Inflammatory macrophage treated with lipopolysaccharide for 1 hour (primary cell): ENCODE results near the gene LITAFD.
"Not testable (repeated sequence)": the region's sequence is repeated elsewhere in the genome, so short reads cannot be mapped to it uniquely, and the experiment has no call there.

Experiments used
- DNase-seq, 2 donors: peaks; one replicate each; pipeline ENCODE4 v3.0.0-alpha.2; 2020 to 2022

The LITAFD gene

DNA sequence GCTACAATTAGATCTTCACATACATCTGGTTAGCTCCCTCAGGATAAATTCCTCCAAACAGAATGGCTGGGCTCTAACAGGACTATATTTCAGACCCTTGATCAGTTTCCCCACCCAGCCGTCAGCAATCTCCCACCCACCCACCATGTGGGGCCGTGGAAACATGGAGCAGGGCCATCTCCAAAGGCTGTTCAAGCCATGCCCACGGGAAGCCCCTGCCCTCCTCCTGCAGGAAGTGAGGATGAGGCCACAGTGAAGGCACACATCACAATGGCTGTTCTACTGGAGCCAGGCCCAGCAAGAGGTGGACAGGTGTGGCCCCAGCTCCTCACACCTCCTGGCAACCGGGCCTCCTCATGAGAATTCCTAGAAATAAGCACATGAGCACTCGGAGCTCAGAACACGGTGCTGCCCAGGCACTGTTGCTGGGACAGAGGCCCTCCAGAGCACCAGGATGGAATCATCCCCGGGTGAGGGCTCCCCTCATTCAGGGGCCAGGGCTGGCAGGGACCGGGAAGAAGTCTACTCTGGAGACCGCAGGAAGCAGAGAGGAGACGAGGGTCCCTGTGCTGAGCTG, at the start of gene LITAFD:
LITAFD (plus strand) TSS at position 311 of the 577 bp plus-strand sequence. CDS start 2,005 bp downstream, outside the sequence.
- DNase-seq: no peak

DNA sequence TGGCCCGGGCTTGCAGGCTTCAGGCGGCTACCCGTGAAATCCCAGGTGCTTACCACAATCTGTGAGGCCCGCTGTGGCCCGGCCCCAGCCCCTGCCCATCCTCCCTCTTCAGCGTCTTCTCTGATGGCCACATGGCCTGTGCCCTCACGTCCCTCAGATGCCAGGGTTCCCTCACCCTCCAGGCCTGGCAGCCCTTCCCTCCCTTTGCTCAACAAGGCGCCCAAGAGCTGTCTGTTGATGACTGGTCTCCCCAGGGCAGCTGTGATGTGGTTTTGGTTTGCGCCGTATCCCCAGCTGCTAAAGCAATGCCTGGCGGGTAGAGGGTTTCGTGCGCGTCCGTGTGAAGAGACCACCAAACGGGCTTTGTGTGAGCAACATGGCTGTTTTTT, 49.4 kb upstream of the LITAFD start:
- DNase-seq: no peak

DNA sequence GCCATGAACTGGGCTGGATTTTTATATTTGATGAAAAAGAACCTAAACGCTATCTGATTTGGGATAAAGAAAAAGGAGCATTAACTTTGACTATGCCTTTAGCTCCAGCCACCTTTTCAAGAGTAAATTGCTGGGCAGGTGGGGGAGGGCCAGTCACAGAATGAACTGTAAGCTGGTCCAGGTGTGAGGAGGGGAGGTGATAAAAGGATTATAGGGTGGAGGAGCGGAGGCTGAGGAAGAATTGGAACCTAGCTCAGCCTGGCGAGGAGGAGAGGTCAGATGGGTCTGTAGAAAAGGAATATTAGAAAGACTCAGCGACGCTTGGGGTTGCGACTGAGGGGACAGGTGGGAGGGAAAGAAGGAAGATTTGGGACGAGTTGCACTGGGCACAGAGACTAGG, 45.4 kb upstream of the LITAFD start:
- DNase-seq: not testable (repeated sequence)

DNA sequence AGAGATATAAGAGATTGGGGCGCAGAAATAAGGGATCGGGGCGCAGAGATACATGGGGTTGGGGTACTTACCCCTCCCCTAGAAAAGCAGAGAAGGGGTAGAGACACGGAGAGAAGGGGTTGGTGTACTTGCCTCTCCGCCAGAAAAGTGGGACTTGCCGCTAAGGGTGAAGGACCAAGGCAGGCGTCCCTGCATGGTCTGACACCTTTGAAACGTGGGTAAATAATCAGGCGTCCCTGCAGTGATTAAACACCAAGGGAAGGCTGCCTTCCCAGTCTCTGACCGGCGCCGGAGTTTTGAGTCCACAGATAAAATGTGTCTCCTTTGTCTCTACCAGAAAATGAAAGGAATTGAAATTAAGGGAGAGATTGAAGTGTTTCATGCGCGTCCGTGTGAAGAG, 44.6 kb upstream of the LITAFD start:
- not testable (repeated sequence) for DNase-seq

DNA sequence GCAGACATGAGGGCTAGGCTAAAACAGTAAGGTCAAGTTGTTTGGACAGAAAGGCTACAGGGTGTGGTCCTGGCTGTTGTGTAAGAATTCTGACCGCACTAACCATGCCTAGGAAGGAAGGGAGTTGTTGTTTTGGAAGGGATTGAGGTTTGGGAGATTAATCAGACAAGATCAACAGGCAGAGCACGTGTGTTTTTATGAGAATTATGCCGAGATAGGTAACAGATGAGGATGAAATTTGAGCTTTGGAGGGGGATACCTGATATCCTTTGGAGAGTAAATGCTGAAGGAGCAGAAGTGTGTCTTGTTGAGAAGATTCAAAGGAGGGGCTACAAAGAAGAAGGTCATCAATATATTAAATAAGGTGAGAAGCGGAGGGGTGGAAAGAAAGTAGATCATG, 40.1 kb upstream of the LITAFD start:
- DNase-seq: not testable (repeated sequence)

DNA sequence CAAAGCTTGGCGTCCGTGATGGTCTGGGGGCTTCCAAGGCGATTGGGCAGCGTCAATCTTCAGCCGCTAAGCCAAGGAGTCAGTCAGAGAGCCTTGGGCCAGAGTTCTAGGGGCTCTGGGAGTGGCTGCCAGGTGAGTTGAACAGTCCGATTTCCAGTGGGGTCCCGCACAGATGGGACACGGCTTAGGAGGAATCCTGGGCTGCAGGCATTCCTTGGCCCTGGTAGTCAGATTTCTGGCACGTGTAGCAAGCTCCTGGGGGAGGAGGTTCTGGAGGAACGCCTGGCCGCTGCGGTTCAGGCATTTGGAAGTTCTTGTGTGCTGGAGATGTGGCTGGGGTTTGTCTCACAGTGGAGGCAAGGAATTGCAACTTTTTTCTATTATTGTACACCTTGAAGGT, 38.9 kb upstream of the LITAFD start:
- DNase-seq: not testable (repeated sequence)

DNA sequence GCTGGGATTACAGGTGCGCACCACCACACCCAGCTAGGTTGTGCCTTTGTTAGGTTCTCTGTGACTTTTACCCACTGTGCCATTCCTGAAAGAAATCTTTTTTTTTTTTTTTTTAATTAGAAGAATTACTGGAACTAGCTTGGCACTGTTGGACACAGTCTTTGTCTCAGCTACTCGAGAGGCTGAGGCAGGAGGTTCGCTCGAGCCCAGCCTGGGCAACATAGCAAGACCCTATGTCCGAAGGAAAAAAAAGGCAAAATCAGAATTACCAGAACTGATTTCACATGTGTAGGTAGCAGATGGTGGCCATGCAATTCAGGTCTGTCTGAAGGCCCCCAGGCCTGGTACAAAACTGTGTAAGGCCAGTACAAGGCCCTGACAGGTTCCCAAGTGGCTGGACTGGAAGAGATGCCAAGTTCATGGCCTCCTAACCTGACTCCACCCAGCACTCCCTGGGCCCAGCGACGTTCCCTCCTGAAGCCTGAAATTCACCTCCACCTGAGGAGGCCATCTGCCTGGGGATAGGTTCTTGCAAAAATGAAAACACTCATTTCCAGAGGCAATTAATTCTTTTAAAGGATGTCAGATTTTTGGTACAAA, 36.4 kb upstream of the LITAFD start:
- DNase-seq: no peak

DNA sequence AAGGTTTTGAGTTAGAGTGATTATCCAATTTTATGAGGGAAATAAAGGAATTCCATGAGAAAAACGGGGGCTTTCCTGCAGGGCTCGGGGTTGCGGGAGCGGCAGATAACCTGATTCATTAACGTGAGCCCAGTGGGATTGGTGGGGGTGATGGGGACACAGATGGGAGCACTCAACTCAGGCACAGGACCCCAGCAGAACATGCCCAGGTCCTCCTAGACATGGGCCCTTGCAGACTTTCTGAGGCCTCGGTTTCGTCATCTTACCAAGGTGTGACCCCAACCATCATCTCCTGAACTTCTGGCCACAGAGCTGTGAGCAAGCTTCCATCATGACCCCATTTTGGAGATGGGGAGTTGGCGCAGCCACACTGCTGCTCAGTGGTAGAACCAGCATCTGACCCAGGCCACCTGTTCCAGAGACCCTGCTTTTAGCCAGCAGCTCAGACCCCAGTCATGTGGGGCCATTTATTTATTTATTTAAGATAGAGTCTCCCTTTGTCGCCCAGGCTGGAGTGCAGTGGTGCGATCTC, 35.7 kb upstream of the LITAFD start:
- DNase-seq: no peak

DNA sequence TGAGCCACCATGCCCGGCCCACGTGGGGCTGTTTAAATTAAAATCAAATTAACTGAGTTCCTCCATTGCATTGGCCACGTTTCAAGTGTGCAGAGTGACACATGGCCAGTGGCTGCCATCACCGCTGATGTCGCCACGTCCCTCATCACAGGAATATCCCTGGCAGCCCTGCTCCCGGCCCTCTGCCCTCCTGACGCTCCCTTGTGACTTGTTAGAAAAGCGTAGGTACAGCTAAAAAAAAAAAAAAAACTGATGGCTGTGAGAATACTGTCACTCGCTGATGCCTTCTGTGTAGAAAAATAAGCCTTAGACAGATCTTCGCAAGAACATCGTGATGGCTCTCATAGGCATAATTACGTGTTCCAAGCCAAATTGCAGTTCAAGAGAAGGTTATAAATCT, 35.0 kb upstream of the LITAFD start:
- DNase-seq: no peak

DNA sequence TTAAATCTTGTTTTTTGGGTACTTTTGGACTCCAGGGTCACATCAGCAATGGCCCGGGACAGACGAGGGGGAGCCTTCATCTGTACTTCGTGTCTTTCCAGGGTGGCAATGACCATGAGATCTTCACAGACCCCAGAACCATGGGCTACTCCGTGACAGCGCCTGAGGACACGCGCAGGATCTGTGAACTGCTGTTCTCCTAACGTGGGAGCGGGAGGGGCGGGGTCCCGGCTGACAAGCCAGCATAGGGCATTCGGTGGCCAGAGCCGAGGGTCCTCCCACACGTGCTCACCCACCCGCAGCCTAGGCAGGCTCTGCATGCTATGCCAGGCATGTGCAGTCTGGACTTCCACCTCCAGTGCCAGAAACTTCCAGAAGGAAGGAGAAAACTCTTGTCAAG, 34.5 kb upstream of the LITAFD start:
- no peak for DNase-seq

DNA sequence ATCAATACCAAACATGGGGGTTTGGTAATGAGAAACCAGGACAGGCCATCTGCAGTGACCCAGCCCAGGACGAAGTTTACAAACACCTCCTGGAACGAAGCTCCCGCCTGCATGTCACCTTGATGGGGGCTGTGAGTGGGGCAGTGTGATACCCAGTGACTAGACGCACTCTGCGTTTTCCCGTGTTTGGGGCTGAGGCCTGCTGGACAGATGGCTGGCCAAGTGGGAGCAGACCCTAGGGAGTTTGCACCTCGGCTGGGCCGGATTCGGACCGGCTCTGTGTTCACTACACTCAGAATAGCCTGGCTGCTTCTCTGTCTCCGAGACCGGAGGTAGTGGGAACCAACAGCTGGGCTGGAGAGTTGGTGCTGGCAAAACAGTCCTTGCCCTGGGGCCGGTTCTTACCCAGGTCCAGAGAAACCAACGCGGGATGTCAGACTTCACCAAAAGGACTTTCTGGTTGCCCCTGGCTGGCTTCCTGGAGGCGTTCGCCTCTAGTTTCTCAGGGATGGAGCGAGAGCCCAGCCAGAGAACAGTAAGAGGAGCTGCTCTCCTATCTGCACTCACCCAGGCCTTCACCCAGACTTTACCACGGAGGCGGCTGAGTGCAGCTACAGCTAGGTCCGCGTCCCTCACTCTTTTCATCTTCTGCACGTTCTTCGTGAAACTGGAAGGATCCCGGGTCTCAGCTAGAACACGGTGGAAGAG, 33.8 kb upstream of the LITAFD start:
- no peak for DNase-seq

DNA sequence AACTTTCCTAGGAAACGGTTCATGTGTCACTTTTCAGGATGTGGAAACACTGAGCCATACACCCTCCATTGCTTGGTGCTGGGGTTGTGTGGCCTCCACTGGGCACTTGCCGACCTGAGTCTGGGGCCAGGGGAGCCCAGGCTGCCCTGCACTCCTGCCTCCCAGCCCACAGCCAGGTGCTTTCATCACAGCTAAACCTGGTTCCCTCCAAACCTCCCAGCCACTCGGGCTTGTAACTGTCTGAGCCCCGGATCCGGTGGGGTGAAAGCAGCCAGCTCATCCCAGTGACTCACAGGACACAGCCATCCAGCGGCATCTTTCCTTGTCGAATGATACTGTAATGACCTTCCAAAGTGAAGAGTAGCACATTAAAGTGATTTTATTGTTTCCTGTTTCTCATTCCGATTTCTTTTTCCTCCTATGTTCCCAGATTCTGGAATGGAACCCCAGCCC, 33.2 kb upstream of the LITAFD start:
- DNase-seq: no peak

DNA sequence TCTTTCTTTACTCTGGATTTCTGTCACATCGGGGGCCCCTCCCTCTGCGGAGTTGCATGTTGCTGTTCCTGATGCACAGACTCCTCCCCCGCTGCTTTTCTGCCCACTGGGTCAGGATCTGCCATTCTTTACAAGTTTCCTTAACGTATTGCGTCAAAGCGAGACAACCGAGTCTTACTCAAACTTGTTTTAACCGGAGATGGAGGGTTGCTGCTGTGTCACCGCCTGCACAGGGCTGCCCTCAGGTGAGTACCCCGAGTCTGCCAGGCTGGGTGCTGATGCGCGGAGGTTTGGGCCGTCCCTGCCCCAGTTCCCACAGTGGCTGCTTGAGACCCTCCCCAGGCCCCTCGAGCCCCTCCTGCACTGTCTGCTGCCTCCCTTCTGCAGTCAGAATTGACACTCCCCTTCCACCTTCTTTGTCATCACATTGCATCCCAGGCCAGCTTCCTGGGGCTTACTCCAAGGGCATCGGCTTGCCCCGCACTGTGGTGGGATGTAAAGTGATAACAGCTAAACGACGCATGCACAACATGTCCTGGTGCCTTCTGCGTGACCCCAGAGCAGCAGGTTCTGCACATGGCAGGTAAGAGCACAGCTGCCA, 32.6 kb upstream of the LITAFD start:
- DNase-seq: no peak

DNA sequence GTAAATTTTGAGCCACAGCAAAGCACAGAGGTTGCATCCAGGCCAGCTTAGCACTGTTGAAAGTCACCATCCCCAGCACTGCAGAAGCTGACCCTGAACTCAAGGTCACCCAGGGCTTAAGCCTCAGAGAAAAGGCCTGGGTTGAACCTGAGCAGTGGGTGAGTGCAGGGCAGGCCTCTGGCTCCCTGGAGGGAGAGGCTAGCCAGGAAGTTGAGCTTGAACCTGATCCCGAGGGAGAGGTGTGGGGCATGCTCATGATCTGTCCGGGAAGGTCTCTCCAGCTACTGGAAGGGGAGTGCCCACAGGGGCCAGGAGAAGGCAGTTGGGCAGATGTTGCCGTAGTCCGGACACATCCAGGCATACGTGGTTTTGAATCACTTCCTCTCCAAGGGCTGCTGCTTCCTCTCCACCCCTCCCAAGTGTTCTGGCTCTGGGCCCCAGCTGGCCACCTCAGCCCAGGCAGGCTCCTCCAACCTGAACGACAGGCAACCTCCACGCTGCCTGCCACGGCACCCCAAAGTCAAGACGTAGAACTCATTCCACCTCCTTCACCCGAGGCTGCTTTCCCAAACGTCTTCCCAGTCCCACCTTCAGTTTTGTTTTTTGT, 31.8 kb upstream of the LITAFD start:
- DNase-seq: peak; percentile 42 to 51

DNA sequence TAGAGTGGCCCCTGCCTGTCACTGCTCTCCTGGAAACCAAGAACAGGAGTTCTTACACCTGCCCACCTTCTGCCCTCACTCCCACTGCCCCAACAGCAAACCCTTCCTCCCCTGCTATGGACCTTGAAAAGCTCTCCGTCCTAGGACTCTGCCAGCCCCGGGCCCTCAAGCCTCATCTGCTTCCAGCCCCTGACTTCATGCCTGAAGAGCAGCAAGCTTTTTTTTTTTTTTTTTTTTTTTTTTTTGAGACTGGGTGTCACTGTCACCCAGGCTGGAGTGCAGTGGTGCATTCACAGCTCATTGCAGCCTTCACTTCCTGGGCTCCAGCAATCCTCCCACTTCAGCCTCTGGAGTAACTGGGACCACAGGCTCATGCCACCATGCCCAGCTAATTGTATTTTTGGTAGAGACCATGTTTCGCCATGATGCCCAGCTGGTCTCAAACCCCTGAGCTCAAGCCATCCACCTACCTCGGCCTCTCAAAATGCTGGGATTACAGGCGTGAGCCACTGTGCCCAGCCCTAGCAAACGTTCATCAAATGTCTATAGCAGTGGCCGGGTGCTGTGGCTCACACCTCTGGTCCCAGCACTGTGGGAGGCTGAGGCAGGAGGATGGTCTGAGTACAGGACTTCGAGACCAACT, 30.3 kb upstream of the LITAFD start:
- DNase-seq: no peak

DNA sequence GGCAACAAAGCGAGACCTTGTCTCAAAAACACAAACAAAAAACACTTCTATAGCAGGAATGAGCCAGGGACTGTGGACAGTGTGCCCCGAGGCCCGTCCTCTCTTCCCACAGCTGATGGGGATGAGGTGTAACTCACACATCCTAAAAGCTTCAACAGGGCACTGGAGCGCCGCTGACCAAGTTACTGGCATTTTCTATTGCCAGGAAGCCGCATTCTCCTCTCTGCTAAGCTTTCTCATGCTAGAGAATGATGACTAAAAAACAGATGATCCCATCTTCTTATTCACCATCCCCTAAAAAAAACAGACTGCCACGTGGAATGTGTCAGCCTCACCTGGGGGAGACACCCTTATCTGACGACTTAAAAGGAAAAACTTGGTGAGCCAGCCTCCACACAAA, 29.6 kb upstream of the LITAFD start:
- no peak for DNase-seq

DNA sequence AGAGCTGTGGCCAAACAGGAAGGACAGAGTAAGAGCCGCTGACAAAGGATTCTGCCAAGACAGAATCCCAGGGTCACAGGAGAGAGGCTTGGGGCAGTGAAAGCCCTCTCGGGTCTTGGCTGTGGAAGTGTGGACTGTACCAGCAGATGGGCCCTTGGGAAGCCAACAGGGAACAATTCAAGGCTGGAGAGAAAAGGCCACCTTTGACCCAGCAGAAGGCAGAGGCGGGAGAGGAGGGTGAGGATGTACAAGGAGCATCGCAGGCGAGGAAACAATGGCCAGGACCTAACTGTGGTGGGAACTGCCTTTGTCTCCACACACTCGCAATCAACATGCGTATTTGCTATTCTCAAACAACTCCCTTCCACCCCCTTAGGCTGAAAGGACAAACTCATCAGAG, 29.0 kb upstream of the LITAFD start:
- DNase-seq: no peak

DNA sequence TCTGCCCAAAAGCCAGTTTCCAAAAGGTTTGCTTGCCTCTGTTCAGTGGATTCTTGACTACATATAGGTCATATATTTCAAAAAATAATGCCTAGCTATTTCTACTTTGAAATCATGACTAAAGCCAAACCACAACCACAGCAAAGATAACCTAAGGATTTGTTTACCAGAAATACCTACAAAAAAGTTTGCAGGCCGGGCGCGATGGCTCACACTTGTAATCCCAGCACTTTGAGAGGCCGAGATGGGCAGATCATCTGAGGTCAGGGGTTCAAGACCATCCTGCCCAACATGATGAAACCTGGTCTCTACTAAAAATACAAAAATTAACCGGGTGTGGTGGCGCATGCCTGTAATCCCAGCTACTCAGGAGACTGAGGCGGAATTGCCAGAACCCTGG, 28.5 kb upstream of the LITAFD start:
- DNase-seq: no peak

DNA sequence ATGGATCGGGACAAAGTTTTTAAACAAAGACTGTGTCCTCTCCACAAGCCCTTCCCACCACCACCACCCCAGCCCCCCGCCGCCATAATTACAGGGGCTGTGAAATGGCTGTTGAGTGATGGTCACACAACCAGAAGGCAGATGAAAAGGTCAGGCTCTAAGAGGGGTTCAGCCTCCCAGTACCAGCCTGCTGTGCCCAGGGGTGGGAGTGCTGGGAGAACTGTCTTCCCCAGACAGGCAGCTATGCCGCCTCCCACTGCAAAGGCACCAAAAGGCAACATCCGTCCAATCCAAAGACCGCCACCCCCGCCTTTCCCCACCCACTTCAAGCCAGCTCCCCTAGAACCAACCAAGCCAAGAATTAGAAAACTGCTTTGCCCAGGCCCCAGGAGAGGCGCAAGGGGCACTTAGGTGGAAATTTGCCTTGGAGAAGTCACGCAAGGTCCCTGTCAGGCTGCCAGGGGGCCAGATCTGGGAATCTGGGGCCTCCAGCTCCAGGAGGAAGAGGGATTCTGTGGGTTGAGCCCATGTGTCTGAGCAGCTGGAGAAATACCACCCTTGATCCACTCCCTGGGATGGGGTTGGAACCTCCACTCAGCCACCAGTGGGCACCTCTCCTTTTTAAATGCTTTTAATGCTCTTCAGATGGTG, 27.7 kb upstream of the LITAFD start:
- no peak for DNase-seq

DNA sequence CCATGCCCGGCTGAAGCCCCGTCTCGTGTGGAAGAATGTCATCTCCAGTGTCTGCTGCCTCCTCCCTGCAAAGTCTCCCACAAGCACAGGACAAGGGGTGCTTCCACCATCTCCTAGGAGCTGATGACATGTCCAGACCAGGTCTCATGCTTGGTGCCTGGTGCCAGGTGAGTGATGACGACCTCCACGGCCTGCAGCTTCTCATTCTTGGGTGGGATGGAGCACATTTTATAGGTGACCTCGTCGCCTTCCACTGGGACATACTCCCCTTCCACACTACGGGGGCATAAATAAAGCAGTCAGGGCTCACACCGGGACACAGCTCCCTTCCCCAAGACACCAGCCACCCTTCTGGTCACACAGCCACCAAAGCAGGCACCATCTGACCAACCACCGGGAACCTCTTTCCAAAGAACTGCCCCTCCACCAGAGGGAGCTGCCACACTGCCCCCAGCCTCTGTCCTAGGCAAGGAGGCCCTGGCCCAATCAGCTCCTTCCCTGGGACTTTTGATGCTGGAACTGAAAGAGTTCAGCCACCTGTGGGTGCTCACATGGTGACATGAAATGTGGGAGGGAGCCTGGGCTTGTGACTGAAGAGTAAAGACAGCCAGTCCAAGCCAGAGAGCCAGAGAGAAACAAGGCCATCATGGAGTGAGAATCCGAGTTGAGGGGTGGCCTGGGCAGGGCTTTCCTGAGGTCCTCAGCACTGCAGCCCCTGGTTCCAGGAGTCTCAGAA, 26.9 kb upstream of the LITAFD start:
- DNase-seq: no peak

DNA sequence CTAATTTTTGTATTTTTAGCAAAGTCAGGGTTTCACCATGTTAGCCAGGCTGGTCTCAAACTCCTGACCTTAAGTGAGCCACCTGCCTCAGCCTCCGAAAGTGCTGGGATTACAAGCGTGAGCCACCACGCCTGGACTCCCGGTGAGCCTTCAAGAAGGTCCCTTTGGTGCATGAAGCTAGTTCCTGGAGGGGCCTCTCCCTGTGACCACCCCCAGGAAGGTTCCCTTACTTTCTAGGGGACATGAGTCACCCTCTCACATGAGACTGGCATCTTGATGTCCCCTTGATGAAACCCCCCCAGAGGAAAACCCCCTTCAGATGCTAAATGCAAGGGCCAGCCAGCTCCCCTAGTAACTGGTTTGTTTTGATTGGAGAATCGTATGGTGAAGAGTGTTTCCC, 26.2 kb upstream of the LITAFD start:
- DNase-seq: no peak
